Osteoblast (primary cell): ENCODE results near the gene TSSK6. TPM values are rescaled to one million over a fixed set of nuclear protein-coding genes. Genes with fewer than 3 reads are reported as not detected.

ENCODE experiments used
- DNase-seq: peaks from one replicate; pipeline ENCODE4 v3.0.0; 2011; ENCODE audit warnings: low spot score, mixed read lengths; ENCODE audit not compliant: insufficient read length; ENCODE audit errors: missing footprints
- H2AFZ ChIP-seq: 2 replicates; pipeline ENCODE4 v1.6.0; 2011; ENCODE audit warnings: mild to moderate bottlenecking, low read length
- H3K27ac ChIP-seq: 2 replicates; pipeline ENCODE4 v1.5.1; 2011; ENCODE audit warnings: mild to moderate bottlenecking, low read depth, low read length, moderate library complexity
- H3K27me3 ChIP-seq: 2 replicates; pipeline ENCODE4 v1.6.0; 2012; ENCODE audit warnings: mild to moderate bottlenecking, control low read depth, inconsistent platforms, low read length, moderate library complexity; ENCODE audit not compliant: insufficient read depth
- H3K36me3 ChIP-seq: 2 replicates; pipeline ENCODE4 v1.5.1; 2011; ENCODE audit warnings: mild to moderate bottlenecking, low read length, control low read depth, moderate library complexity; ENCODE audit not compliant: insufficient read depth
- H3K4me1 ChIP-seq: 2 replicates; pipeline ENCODE4 v1.5.1; 2011; ENCODE audit warnings: mild to moderate bottlenecking, low read length, control low read depth, moderate library complexity; ENCODE audit not compliant: insufficient read depth
- H3K4me2 ChIP-seq: 2 replicates; pipeline ENCODE4 v1.6.0; 2011; ENCODE audit warnings: mild to moderate bottlenecking, low read length; ENCODE audit not compliant: insufficient read depth
- H3K4me3 ChIP-seq: fragments of 200-600 bp; sonication (generic); 3 replicates; pipeline ENCODE4 v1.5.1; 2012; ENCODE audit warnings: mild to moderate bottlenecking, low read length, inconsistent platforms; ENCODE audit not compliant: insufficient read depth
- H3K79me2 ChIP-seq: 2 replicates; pipeline ENCODE4 v1.6.0; 2012; ENCODE audit warnings: mild to moderate bottlenecking, low read length, control low read depth, inconsistent platforms; ENCODE audit not compliant: insufficient read depth
- H3K9me3 ChIP-seq: 2 replicates; pipeline ENCODE4 v1.5.1; 2011; ENCODE audit warnings: low read depth, low read length, control low read depth
- H4K20me1 ChIP-seq: 2 replicates; pipeline ENCODE4 v1.6.0; 2012; ENCODE audit warnings: mild to moderate bottlenecking, low read length, control low read depth; ENCODE audit not compliant: insufficient read depth
- CTCF ChIP-seq: IDR thresholded peaks from 2 replicates; pipeline ENCODE4 v1.5.1; 2011; ENCODE audit warnings: mild to moderate bottlenecking, low read depth, low read length, moderate library complexity; ENCODE audit errors: extremely low read depth
- total RNA-seq: library from RNA; depleted of rRNA; stranded (reverse); fragments of >200 nt; gene quantifications from 2 replicates; pipeline ENCODE4 v1.2.3, GENCODE V29; 2012

TSSK6 gene
- total RNA-seq, 1 donor: 4.3 TPM

GRCh38 chr19:19487077-19487949, 28.0 kb downstream of the TSSK6 start:
- Histone ChIP-seq H3K27me3 (no peaks in the 10 kb centered on the region), H3K4me3 (no peak overlapping the region), H3K9me3 (no peaks in the 10 kb centered on the region), H3K27ac (no peak overlapping the region), H4K20me1 (peaks cover 14% of the 10 kb centered on the region), H3K4me2 (no peak overlapping the region), H3K79me2 (peaks cover 86% of the 10 kb centered on the region), H2AFZ (no peak overlapping the region), H3K4me1 (peaks cover 36% of the 10 kb centered on the region), H3K36me3 (peaks cover 5% of the 10 kb centered on the region)
- peak; percentile 80 for DNase-seq
- no peak for TF ChIP-seq CTCF

GRCh38 chr19:19486343-19487076, 28.8 kb downstream of the TSSK6 start:
- H3K27ac ChIP-seq: peak overlapping the region; percentile 71
- H3K4me2 ChIP-seq: no peak overlapping the region

GRCh38 chr19:19485998-19486290, 29.4 kb downstream of the TSSK6 start:
- Histone ChIP-seq H3K27ac (peak overlapping the region; percentile 71), H2AFZ (no peak overlapping the region), H3K4me3 (no peak overlapping the region), H3K9me3 (no peaks in the 10 kb centered on the region), H3K79me2 (peaks cover 84% of the 10 kb centered on the region), H3K4me1 (peaks cover 36% of the 10 kb centered on the region), H3K4me2 (no peak overlapping the region), H3K27me3 (no peaks in the 10 kb centered on the region), H3K36me3 (peaks cover 2% of the 10 kb centered on the region), H4K20me1 (peaks cover 10% of the 10 kb centered on the region)
- no peak for DNase-seq
- TF ChIP-seq CTCF: no peak

More at GRCh38 chr19:19486343-19487076, 28.8 kb downstream of the TSSK6 start:
- DNase-seq: peak; percentile 5
- peaks cover 5% of the 10 kb centered on the region for H3K36me3 ChIP-seq
- H4K20me1 ChIP-seq: peaks cover 12% of the 10 kb centered on the region
- H3K4me3 ChIP-seq: no peak overlapping the region
- no peaks in the 10 kb centered on the region for H3K9me3 ChIP-seq
- peaks cover 36% of the 10 kb centered on the region for H3K4me1 ChIP-seq
- no peak overlapping the region for H2AFZ ChIP-seq
- peaks cover 84% of the 10 kb centered on the region for H3K79me2 ChIP-seq
- H3K27me3 ChIP-seq: no peaks in the 10 kb centered on the region
- TF ChIP-seq CTCF: no peak
